A673 (cell line): ENCODE measurements around the gene GRB10.

Experiments
- CTCF ChIP-seq: fragments of 300-800, 200-600 bp; sonication (generic); conservative IDR thresholded peaks from 2 replicates; pipeline ENCODE4 v1.5.1; 2017; ENCODE audit warnings: low read depth, mild to moderate bottlenecking, antibody characterized with exemption, low read length, moderate library complexity, mixed read lengths
- EZH2 ChIP-seq: fragments of 200-600 bp; sonication (generic); IDR thresholded peaks from 2 replicates; pipeline ENCODE4 v1.6.1; 2017; ENCODE audit warnings: borderline replicate concordance, low read depth, mild to moderate bottlenecking, mixed read lengths, antibody characterized with exemption, low read length; ENCODE audit not compliant: poor library complexity, severe bottlenecking

- TF ChIP-seq CTCF (no peak), EZH2 (no peak)
Observed at GRCh38 chr7:50822110-50822509, 39.4 kb upstream of the GRB10 start.
